NCI-H446 treated with DMSO at 0.1 percent for 48 hours (cell line): ENCODE data around the gene HOOK2.

ENCODE experiments used
- DNase-seq: peaks from one replicate; lab custom pipeline; 2025; lab: John Stamatoyannopoulos, UW

Gene HOOK2

DNA sequence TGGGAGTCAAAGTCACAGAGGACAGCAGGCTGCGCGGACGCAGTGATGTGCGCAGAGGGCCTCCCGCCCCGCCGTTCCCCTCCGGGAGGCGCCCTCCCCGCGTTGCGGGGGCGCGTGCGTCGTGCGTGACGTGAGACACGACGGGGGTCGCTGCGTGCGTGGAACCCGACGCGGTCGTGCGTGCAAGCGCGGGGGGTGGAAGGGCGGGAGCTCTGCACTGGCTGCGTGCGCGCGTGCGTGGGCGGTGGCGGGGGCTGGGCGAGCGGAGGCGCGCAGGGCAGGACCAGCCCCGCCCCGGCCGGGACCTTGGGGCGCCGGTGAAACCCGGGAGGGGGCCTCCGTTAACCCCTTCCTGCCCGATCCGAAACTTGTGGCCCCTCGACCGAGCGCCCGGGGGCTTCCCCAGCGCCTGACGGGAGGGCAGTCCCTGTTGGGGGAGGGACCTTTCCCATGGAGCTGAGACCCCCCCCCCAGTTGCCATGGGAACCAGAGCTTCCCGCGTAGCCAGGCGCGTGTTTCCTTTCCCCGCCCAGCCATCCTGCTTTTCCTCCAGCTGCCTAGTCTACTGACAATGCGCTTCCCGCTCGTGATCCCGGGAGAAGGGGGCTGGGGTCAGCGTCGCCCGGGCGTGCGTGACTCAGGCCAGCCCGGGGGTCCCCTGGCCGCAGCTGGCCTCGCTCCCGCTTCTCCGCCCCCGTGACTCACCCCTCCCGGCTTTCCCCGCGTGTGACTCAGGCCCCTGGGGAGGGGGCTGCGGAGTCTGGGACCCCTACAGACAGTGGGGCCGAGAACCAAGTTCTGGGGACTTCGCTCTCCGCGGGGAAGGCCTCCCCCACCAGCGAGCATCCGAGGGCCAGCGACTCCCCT lies 7.3 kb upstream of the HOOK2 start:
- no peak for DNase-seq

DNA sequence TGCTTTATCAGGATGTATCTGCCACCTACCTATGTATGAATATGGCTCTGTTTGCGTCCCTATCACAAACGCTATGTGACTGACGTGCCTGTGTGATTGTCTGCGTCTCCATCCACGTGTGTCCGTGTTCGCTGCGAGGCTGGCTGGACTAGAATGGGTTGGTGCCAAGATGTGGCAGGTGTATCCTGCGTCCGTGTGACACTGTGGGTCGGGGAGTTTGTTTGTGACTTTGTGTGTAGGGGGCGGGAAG lies 6.7 kb upstream of the HOOK2 start:
- no peak for DNase-seq

DNA sequence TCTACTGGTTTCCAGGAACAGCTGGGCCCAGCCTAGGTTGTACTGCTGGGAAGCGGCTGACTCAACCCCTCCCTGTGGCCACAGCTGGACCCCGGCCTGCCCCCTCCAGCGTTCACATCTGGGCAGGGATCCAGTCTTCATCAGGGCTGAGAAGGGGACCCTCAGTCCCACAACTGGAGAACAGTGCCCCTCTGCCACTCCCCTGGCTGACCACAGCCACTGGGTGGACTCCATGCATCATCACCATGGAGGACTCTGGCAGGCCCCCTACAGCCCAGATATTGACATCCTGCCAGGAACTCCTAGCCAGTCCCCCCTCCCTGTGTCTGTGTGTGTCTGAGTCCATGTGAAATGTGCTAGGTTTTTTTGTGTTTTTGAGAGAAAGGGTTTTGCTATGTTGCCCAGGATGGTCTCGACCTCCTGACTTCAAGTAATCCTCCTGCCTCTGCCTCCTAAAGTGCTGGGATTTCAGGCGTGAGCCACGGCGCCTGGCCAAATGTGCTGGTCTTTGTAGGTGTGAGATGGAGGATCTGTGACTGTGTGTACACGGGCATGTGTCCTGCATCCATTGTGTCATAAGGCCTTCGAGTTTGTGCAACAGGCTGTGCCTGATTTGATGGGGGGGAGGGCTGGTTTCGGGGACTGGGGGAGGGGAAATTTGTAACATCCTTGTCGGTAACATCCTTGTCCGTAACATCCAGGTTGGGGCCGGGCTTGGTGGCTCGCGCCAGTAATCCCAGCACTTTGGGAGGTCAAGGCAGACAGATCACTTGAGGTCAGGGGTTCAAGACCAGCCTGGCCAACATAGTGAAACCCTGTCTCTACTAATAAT lies 4.0 kb upstream of the HOOK2 start:
- DNase-seq, result peak; percentile 30

DNA sequence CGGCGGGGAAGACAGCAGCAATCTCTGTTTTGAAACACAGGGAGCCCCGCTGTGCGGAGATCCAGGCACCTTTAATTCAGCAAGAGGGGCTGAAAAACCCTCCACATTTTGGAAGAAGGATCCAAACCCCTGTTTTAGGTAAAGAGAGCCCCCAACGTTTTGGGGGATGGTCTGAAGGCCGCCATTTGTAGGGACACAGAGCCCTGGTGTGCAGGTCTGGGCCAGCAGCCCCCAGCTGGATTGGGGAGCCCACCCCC lies 3.5 kb upstream of the HOOK2 start:
- DNase-seq, result no peak

DNA sequence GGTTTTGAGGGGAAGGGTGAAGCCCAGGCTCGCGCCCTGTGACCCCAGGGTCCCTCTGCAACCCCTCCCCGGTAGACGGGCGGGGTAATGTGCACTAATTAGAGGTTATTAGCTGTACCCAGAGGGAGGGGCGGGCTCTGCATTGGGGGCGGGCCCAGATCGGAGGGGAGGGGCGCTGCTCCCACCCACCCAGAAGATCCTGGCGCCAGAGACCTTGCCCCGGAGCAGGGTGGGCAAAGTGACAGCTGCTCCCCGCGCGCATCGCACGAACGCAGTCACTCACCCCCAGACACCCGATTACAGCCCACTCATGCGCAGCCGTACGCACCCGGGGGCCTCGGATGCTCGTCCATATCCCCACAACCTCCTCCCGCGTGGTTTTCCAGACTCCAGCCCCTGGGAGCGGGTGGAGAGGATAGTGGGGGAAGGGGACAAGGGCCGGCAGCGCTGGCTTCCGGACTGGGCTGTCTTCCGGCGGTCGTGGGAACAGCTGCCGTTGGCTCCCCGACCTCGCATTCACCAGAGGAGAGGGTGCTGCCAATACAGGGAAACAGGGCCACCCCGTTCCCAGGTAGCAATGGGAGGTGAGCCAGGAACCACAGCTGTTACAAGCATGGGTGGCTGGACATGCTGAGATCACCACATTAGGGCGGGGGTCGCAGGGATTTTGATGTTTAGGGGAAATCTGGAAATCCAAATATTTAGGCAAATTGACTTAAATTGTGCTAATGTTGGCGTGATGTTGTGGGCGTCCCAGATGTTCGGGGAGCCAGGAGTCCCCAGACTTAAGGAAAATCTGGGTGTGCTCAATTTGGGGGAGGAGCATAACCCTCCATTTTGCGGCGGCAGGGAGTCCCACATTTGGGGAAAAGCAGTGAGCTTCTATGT lies 2.9 kb upstream of the HOOK2 start:
- peak; percentile 67 for DNase-seq

DNA sequence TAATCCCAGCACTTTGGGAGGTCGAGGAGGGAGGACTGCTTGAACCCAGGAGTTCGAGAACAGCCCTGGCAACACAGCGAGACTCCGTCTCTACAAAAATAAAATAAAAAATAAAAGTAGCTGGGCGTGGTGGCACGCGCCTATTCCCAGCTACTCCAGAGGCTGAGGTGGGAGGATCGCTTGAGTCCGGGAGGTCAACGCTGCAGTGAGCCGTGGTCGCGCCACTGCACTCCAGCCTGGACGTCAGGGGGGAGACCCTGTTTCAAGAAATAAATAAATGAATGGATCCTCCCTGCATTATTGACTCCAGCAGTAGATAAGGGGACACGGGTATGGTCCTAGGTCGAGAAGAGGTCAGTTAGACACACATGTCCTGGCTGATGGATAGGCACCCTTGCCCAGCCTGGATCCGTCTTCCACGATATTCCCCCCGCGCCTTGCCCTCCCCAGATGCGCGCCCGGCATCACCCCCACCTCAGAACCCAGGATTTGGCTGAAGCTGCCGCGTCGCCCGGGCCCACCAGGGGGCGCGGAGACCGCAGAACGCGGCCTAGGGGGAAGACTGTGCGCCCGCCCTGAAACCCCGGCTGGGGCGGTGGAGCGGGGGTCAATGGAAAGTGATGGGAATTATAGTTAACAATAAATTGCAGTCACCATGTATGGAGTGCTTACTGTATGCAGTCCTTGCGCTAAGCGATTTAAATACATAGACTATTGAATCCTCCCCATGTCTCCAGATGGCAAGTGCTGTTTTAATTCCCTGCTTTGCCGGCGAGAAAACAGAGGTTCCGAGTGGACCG lies 2.1 kb upstream of the HOOK2 start:
- DNase-seq, result peak; percentile 57

DNA sequence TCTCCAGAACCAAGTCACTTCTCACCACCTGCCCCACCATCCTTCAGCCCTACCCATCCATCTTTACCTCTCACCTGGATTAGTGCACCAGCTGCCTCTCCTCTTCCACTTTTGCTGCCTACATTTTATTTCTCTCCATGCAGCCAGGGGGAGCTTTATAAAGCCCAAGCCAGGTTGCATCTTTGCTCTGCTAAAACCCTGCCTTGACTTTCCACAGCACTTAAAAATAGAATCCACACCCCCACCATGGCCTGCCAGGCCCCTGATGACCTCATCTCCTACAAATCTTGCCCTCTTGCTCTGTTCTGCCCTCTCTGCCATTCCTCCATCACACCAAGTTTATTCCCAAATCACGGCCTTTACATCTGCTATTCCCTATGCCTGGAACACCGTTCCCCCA lies 1.8 kb downstream of the HOOK2 start:
- DNase-seq, result no peak

DNA sequence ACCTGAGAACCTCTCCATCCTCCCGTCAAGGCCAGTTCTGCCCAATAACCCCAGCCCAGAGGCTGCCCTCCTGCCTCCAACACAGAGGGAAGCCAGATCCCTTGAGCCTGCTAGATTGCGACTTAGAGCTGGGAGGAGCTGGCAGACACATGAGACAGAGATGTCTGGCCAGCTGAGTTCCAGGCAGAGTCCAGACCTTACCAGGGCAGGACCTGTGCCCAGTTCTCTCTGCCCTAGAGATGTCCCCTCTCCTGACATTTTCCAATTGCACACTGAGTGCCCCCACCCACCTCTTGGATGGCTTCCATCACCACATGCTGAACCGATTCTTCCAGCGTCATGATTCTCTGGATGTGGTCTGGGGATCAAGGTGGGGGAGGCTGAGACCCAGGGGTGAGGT lies 3.0 kb downstream of the HOOK2 start:
- no peak for DNase-seq

DNA sequence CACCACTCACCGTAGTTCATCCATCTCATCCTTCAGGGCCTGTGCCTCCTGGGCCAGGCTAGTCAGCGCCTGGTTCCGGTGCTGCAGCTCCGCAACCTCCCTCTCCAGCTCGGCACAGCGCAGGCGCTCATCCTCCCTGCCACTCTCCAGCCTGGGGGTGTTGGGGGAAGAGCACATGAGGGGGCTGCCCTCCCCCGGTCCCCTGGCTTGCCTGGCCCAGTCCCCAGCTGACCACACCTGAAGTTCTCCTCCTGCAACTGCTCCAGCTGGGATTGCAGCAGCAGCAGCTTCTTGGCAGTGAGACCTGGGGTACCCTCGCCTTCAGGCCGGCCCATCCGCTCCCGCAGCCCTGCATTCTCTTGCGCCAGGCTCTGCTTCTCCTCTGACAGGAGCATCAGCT lies 4.4 kb downstream of the HOOK2 start:
- no peak for DNase-seq

DNA sequence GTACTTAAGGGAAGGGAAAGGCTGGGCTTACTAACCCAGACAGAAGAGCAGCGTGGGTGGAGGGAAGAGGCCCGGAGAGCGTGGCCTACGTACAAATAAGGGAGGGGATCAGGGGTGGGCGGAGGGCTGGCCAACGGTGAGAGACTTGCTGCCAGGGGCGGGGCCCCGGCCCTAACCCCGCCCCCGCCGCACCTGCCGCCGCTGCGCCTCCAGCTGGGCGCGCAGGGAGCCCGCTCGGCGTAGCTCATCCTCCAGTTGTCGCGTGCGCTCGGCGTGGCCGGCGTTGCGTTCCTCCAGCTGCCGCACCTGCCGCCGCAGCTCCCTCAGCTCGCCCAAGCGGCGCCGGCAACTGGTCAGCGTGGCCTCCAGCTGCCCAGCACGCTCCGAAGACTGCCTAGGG lies 5.7 kb downstream of the HOOK2 start:
- DNase-seq, result no peak

DNA sequence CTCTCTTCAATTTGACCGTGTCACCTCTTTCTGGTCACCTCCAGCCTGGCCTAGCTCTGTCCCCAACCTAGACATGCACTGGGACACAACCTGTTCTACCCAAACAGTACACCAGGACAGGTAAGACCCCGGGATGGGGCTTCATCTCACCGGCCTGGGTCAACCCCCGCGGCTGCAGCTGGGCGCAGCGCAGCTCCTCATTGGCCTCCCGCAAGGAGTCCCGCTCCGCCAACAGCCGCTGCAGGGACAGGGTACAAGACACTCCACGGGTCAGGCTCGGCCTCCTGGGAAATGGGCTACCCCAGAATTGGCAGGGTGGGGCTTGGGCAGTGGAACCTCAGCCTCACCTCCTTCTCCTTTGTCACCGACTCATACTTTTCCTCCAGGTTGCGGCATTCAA lies 7.7 kb downstream of the HOOK2 start:
- DNase-seq, result no peak

DNA sequence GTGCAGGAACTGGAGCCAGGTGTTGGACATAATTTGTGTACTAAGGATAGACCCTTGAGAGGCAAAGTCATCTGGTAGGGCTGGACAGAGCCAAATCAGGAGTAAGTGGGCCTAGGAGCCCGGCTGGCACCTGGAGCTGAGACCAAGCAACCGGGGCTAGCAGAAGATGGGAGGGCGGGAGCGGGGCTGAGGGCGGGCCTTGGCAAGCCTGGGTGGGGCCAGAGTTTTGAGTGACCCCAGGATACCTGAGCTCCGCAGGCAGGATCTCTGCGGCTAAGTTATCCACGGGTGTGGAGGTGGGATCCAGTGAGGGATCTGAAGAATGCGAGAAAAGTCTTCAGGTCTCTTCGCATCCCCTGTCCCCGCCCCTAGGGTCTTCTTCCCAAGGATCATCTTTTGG lies 8.2 kb downstream of the HOOK2 start:
- DNase-seq, result no peak

DNA sequence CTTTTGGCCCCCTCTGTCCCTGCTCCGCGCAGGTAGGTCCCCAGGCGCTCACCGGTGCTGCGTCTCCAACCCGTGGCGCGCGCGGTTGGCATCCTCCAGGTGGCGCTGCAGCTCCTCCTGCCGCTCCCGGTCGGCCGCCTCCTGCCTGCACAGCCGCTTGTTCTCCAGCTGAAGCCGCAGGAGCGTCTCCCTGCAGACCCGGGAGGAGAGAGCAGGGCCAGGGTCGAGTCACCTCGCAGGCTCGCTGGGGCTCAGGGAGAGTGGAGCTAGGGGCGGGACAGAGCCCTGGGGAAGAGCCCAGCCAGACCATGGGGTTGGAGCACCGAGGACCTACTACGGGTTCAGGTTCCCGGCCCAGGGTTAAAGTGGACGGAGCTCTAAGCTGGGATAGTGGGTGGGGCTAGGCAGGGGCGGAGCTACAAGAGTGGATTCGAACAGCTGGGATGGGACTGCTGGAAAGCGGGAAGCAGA lies 9.3 kb downstream of the HOOK2 start:
- DNase-seq, result peak; percentile 56

DNA sequence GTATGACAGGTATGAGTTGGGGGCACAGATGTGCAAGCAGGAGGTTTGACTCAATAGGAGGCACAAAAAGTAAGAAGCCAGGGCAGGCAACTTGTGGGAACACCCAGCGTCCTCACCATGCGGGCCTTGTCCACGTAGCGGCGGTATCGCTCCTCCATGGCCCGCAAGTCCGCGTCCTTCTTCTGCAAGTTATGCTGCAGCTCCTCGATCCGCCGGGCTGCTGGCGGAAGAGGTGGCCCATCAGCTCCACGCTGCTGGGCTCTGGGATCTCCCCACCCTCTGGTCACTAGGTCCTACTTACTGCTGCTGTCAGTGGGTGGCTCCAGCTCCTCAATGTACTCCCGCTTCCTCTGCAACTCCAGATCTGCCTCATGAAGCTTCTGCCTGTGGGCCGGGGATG lies 10.7 kb downstream of the HOOK2 start:
- DNase-seq, result no peak

DNA sequence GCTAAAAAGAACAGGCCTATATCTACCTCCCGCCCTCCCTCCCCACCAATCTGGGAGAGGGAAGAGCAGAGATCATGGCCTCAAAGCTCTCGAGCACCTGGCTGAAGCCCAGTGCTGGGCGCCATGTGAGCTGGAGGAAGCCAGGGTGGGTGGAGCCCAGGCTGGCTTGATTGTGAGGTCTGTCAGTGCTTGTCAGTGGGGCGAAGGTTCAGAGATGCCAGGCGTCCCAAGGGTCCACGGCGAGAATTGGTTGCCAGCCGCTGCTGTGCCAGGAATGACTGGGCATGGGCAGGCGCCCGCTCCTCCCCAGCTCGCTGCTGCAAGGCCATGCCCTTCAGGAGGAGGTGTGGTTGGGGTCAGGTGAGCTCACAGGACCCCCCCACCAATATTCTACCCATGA lies 12.3 kb downstream of the HOOK2 start:
- DNase-seq, result no peak

DNA sequence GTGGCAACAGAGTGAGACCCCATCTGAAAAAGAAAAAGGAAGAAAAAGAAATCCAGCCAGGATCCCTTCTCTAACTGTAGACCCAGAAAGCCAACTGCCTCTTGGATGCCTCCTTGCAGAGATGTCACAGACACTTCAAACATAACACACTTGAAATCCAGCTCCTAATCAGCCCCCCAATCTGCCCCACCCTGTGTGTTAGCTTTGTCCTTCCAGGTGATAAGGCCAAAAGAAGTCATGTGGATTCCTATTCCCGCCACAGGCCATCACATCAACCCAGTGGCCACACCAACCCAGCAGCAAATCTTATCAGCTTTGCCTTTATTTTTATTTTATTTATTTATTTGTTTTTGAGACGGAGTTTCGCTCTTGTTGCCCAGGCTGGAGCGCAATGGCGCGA lies 15.7 kb downstream of the HOOK2 start:
- DNase-seq, result no peak

DNA sequence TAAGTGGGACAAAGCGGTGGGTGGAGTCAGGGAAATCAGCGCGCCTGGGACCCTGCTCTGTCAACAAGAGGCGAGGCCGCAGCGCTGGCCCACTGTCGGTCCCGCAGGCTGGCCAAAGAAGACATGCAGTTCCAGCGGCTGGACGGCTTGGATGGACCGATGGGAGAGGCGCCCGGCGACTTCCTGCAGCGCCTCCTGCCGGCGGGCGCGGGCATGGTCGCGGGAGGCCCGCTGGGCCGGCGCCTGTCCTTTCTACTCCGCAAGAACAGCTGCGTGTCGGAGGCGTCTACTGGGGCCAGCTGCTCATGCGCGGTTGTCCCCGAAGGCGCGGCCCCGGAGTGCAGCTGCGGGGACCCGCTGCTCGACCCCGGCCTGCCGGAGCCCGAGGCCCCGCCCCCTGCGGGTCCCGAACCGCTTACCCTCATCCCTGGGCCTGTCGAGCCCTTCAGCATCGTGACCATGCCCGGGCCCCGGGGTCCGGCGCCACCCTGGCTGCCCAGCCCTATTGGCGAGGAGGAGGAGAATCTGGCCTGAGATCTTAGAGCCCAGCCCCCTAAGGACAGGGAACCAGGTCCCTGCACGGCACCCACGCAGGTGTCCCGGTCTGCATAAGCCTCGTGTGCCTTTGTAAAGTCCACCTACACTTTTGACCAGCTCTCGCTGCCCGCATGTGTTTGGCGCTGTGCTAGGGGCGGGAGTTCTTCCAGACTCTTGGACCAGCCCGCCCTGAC lies 17.6 kb downstream of the HOOK2 start:
- peak; percentile 19 for DNase-seq

DNA sequence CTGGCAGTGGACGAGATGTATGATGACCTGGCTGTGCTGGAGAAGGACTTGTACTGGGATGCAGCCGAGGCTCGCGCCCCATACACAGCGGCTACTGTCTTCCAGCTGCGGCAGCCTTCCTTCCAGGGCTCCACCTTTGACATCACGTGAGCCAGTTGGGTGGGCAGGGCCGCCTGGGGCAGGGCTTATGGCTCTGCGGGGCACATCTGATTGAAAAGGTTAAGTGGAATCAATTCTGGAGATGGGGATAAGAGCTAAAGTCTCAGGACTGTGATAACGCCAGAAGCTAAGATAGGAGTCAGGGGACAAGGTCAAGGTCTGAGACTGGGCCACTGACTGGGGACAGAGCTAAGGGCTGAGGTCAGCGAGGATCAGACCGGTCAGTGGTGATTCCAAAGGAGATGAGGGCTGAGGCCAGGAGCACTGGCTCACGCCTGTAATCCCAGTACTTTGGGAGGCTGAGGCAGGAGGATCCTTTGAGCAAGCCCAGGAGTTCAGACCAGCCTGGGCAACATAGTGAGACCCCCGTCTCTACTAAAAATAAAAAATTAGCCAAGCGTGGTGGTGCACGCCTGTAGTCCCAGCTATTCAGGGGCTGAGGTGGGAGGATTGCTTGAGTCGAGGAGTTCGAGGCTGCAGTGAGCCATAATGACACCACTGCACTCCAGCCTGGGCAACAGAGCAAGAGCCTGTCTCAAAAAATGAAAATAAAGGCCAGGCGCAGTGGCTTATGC lies 19.0 kb downstream of the HOOK2 start:
- DNase-seq, result no peak

DNA sequence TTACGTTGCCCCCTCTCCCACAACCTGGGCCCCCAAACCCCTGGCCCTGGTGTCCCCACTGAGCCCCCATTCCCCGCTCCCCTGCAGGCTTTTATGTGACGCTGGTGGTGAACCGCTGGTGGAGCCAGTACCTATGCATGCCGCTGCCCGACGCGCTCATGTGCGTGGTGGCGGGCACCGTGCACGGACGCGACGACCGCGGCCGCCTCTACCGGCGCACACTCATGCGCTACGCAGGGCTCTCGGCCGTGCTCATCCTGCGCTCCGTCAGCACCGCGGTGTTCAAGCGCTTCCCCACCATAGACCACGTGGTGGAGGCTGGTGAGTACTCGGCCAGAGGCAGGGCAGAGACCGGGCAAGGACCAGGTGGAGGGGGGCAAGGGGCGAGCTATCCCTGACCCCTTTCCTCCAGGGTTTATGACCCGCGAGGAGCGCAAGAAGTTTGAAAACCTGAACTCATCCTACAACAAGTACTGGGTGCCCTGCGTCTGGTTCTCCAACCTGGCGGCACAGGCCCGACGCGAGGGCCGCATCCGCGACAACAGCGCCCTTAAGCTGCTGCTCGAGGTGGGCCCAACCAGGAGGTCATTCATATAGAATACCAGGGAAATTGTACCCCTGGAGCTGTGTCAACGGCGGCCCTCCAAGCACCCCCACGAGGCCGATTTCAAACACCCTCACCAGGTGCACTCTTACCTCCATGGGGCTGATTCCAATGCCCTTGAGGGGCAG lies 20.7 kb downstream of the HOOK2 start:
- DNase-seq, result no peak
